HG02588 (cell line): ENCODE data around the gene EPB41L4A.

ENCODE experiments used
- ATAC-seq: cut with Tn5 transposase; IDR thresholded peaks from one replicate; pipeline ENCODE4 v1.9.1; 2021; ENCODE audit warnings: mild to moderate bottlenecking, moderate library complexity; ENCODE audit not compliant: unreplicated experiment

EPB41L4A gene

GRCh38 chr5:112122353-112122752 is 296.7 kb downstream of the EPB41L4A start:
- ATAC-seq: no peak

DNA sequence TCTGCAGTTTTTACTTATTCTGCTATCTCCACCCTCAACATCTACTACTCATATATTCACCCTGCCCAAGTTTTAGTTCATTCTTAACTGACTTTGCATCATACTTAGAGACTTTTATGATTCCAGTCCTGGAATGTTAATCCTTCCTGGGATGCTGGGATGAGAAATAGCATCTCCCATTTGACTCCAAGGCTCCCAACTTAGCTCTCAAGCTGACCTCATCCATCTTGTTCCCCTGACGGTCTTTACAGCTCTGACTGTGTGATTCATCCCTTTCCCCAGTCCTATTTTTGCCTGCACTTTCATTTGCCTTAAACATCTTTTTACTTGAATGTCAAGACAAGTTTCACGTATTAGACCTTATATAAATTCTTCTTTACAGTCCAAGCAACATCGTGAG is 297.8 kb downstream of the EPB41L4A start:
- ATAC-seq: no peak

DNA sequence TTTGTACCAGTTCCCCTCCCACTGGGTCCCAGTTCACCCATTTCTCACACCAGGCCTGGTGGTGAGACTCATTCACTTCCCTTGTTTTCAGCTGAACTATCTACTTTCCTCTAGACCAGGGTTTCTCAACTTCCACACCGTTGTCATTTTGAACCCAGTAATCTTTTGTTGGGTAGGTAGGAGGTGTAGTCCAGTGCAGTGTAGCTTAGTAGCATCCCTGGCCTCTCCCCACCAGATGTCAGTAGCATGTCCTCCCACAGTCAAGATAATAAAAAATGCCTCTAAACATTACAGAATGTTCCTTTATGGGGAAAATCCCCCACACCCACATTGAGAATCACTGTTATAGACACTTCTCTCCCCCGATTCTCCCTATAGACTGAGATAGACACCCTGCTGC is 299.1 kb downstream of the EPB41L4A start:
- ATAC-seq: no peak

DNA sequence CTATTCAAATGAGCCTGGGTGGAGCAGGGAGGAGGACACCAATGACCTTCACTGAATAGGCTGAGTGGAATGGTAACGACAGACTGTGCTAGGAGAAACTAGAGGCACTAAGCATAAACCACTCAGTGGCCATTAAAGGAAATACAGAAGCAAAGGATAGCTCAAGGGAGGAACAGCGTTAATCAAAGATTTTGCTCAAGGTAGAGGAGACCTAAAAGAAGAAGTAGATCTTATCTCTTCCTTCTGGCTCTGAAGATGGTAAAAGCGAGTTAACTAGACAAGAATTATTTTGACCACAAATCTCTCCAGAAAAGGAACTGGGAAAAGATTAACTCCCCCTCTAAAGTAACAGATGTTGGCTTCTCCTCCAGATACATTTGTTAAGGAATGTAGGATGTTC is 299.6 kb downstream of the EPB41L4A start:
- ATAC-seq: no peak

- ATAC-seq: no peak
Observed at GRCh38 chr5:112117551-112117950, 301.5 kb downstream of the EPB41L4A start.

DNA sequence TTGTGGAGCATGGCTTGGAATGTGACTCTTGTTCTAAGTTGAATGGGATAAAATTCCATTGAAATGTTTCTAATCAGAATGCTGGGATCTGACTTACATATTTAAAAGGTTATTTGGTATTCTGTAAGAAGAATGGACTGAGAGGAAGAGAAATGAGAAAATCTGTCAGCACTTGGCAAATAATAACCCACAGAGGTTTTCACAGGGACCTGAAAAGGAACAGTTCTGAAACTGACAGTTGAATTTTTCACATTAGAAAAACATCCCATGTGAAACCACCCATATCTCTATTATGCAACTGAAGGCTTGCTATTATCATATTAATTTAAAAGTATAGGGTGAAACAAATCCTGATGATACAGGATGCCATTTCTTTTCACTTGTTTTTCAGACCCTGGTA is 302.7 kb downstream of the EPB41L4A start:
- ATAC-seq: peak; percentile 57

DNA sequence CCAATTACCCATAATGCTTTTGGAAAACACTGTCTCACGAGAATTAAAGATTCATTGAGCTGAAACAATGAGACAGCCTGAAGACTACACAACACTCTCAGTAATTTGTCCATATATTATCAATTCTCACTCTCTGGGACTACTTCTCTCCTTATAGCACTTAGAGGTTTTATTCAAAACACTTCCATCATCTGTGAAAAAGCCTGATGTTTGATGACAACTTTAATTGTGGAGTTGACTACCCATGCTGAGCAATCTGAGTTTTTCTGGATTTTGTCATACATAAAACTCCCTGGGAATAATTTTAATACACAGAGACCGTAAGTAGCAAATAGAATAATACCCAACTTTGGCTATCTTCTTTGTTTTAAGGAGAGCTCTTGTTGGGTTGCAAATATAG is 305.5 kb downstream of the EPB41L4A start:
- ATAC-seq: no peak
